KMS-11 (cell line): ENCODE data around the gene COG4.

ENCODE experiments used
- H2AFZ ChIP-seq: fragments of 200-600 bp; sonication (generic); 2 replicates; pipeline ENCODE4 v1.6.1; 2016; ENCODE audit warnings: antibody characterized with exemption, mixed run types, low read depth
- H3K27ac ChIP-seq: fragments of 200-600 bp; sonication (generic); 2 replicates; pipeline ENCODE4 v1.6.1; 2016; ENCODE audit warnings: mild to moderate bottlenecking, mixed run types
- H3K27me3 ChIP-seq: fragments of 200-600 bp; sonication (generic); 2 replicates; pipeline ENCODE4 v1.6.1; 2017; ENCODE audit warnings: mild to moderate bottlenecking, low read depth, mixed run types, moderate library complexity; ENCODE audit not compliant: insufficient read depth
- H3K36me3 ChIP-seq: fragments of 200-600 bp; sonication (generic); 2 replicates; pipeline ENCODE4 v1.6.1; 2017; ENCODE audit warnings: mild to moderate bottlenecking, mixed run types; ENCODE audit not compliant: insufficient read depth
- H3K4me1 ChIP-seq: fragments of 200-600 bp; sonication (generic); 2 replicates; pipeline ENCODE4 v1.6.1; 2016; ENCODE audit warnings: mild to moderate bottlenecking, low read depth, mixed run types; ENCODE audit not compliant: poor library complexity, severe bottlenecking
- H3K4me2 ChIP-seq: fragments of 200-600 bp; sonication (generic); 2 replicates; pipeline ENCODE4 v1.7.0; 2016; ENCODE audit warnings: mild to moderate bottlenecking, mixed run types
- H3K4me3 ChIP-seq: fragments of 200-600 bp; sonication (generic); IDR thresholded peaks from 2 replicates; pipeline ENCODE4 v1.6.1; 2017; ENCODE audit warnings: low read depth, low read length, mixed read lengths; ENCODE audit not compliant: insufficient read depth
- H3K79me2 ChIP-seq: fragments of 200-600 bp; sonication (generic); 2 replicates; pipeline ENCODE4 v1.6.1; 2016; ENCODE audit warnings: low read depth, mixed run types; ENCODE audit not compliant: insufficient read depth
- H3K9ac ChIP-seq: fragments of 200-600 bp; sonication (generic); 2 replicates; pipeline ENCODE4 v1.6.1; 2016; ENCODE audit warnings: mild to moderate bottlenecking, mixed run types
- H4K20me1 ChIP-seq: fragments of 200-600 bp; sonication (generic); 2 replicates; pipeline ENCODE4 v1.6.1; 2016; ENCODE audit warnings: mild to moderate bottlenecking, mixed run types; ENCODE audit not compliant: insufficient read depth
- CTCF ChIP-seq: fragments of 200-600 bp; sonication (generic); conservative IDR thresholded peaks from 2 replicates; pipeline ENCODE4 v1.6.1; 2017; ENCODE audit warnings: low read depth, mild to moderate bottlenecking, antibody characterized with exemption, low read length, moderate library complexity, mixed read lengths

Gene COG4

GRCh38 chr16:70467113-70467512 is 56.2 kb downstream of the COG4 start:
- TF ChIP-seq CTCF: no peak
- Histone ChIP-seq H3K27me3 (no peaks in the 10 kb centered on the region), H4K20me1 (no peaks in the 10 kb centered on the region), H3K9ac (no peak overlapping the region), H3K4me2 (no peak overlapping the region), H2AFZ (no peak overlapping the region), H3K36me3 (no peaks in the 10 kb centered on the region), H3K4me3 (no peak overlapping the region), H3K79me2 (no peaks in the 10 kb centered on the region), H3K27ac (no peak overlapping the region), H3K4me1 (no peaks in the 10 kb centered on the region)

GRCh38 chr16:70466805-70467076 is 56.6 kb downstream of the COG4 start:
- no peaks in the 10 kb centered on the region for H3K4me1 ChIP-seq
- no peak overlapping the region for H3K9ac ChIP-seq
- no peak for TF ChIP-seq CTCF
- no peak overlapping the region for H3K4me2 ChIP-seq
- H3K4me3 ChIP-seq: no peak overlapping the region
- H3K27me3 ChIP-seq: no peaks in the 10 kb centered on the region
- H4K20me1 ChIP-seq: no peaks in the 10 kb centered on the region
- H2AFZ ChIP-seq: no peak overlapping the region
- no peaks in the 10 kb centered on the region for H3K79me2 ChIP-seq
- H3K27ac ChIP-seq: no peak overlapping the region
- no peaks in the 10 kb centered on the region for H3K36me3 ChIP-seq

- H3K4me2 ChIP-seq: no peak overlapping the region
- H2AFZ ChIP-seq: no peak overlapping the region
- no peaks in the 10 kb centered on the region for H4K20me1 ChIP-seq
- no peak for TF ChIP-seq CTCF
- H3K27ac ChIP-seq: no peak overlapping the region
- no peaks in the 10 kb centered on the region for H3K4me1 ChIP-seq
- no peak overlapping the region for H3K9ac ChIP-seq
- H3K4me3 ChIP-seq: no peak overlapping the region
- no peaks in the 10 kb centered on the region for H3K27me3 ChIP-seq
- no peaks in the 10 kb centered on the region for H3K36me3 ChIP-seq
- no peaks in the 10 kb centered on the region for H3K79me2 ChIP-seq
These were observed 57.2 kb downstream of the COG4 start for GRCh38 chr16:70465999-70466804.

- Histone ChIP-seq H3K4me2 (no peak overlapping the region), H4K20me1 (no peaks in the 10 kb centered on the region), H2AFZ (no peak overlapping the region), H3K27me3 (no peaks in the 10 kb centered on the region), H3K79me2 (no peaks in the 10 kb centered on the region), H3K9ac (no peak overlapping the region), H3K4me3 (no peak overlapping the region), H3K36me3 (no peaks in the 10 kb centered on the region), H3K4me1 (no peaks in the 10 kb centered on the region), H3K27ac (no peak overlapping the region)
- no peak for TF ChIP-seq CTCF
These were observed 60.1 kb downstream of the COG4 start for GRCh38 chr16:70463235-70463634.
